ENCODE data around the gene CHCHD6. TPM values are rescaled to one million over a fixed set of nuclear protein-coding genes. Genes with fewer than 3 reads are reported as not detected.

Gene CHCHD6
- total RNA-seq, 3 donors from 2014 or later (not counting 1 experiment from before 2014, with no cell fraction given), result 5.3 to 9.9 (median 8.3) TPM

DNA sequence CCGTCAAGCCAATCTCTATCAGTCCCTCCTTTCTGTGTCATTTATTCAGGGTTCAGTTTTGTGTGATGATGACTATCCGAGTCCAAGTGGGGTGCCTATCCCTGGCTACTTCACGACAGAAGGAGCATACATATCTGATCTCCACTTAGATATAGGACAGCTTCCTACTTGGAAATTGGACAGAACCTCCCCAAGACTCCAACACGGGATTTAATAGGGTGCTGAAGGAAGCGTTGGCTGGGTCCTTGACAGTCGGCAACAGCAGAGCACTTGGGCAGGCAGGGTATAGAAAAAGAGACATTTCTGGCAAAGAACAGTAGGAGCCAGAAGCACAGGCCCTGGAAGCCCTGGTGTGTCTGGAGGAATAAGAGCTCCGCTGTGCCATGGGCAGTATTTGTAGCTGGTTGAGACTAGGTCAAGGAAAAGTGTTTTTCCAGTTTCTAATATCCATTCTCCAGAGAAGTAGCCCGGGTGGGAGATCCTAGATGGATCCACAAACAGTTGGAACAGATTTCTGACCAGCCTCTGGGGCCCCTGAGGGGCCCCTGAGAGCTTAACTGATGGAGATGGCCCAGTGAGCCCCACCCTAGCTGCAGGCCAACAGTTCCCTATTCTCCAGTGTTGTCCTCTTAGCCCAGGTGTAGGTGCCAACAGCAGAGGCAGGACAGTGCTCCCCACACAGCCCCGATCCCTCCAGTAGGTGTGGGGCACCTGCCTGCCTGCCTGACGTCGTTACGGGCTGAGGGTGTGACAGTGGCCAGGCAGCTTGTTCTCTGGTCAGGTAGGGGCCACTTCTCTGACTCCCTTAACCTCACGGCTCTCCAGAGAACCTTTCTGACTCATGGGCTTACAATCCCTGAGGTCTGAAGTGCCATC is 130.8 kb downstream of the CHCHD6 start:
- Histone ChIP-seq H3K4me3 (ENCODE audit: low read length) (no peak overlapping the region), H3K9me3 (ENCODE audit: control insufficient read depth, insufficient read depth, low read length) (no peaks in the 10 kb centered on the region), H3K27ac (ENCODE audit: low read length) (no peak overlapping the region), H3K27me3 (ENCODE audit: control insufficient read depth, insufficient read depth, low read length) (no peaks in the 10 kb centered on the region), H3K36me3 (ENCODE audit: control insufficient read depth, insufficient read depth, low read length) (no peaks in the 10 kb centered on the region), H3K4me1 (ENCODE audit: control insufficient read depth, insufficient read depth, low read length) (no peaks in the 10 kb centered on the region)
- intact Hi-C loops (cut with micrococcal nuclease), result no loop called here
- H3K4me1 Mint-ChIP-seq, result no peaks in the 10 kb centered on the region
- H3K27ac Mint-ChIP-seq, result no peak overlapping the region
- no peaks in the 10 kb centered on the region for H3K36me3 Mint-ChIP-seq
- TF ChIP-seq, protein P1, sequence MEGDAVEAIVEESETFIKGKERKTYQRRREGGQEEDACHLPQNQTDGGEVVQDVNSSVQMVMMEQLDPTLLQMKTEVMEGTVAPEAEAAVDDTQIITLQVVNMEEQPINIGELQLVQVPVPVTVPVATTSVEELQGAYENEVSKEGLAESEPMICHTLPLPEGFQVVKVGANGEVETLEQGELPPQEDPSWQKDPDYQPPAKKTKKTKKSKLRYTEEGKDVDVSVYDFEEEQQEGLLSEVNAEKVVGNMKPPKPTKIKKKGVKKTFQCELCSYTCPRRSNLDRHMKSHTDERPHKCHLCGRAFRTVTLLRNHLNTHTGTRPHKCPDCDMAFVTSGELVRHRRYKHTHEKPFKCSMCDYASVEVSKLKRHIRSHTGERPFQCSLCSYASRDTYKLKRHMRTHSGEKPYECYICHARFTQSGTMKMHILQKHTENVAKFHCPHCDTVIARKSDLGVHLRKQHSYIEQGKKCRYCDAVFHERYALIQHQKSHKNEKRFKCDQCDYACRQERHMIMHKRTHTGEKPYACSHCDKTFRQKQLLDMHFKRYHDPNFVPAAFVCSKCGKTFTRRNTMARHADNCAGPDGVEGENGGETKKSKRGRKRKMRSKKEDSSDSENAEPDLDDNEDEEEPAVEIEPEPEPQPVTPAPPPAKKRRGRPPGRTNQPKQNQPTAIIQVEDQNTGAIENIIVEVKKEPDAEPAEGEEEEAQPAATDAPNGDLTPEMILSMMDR (IDR thresholded peaks at IDR 0.05), result no peak
- no peak overlapping the region for H3K4me3 Mint-ChIP-seq
- WGBS (ENCODE audit: insufficient coverage), result 93% methylated on average over 11 of the region's 13 CpGs
- no peak for ATAC-seq
- H3K27me3 Mint-ChIP-seq (ENCODE audit: low read depth in 2 of 2), result no peaks in the 10 kb centered on the region
- no peak for DNase-seq
- H3K9me3 Mint-ChIP-seq, result no peaks in the 10 kb centered on the region

DNA sequence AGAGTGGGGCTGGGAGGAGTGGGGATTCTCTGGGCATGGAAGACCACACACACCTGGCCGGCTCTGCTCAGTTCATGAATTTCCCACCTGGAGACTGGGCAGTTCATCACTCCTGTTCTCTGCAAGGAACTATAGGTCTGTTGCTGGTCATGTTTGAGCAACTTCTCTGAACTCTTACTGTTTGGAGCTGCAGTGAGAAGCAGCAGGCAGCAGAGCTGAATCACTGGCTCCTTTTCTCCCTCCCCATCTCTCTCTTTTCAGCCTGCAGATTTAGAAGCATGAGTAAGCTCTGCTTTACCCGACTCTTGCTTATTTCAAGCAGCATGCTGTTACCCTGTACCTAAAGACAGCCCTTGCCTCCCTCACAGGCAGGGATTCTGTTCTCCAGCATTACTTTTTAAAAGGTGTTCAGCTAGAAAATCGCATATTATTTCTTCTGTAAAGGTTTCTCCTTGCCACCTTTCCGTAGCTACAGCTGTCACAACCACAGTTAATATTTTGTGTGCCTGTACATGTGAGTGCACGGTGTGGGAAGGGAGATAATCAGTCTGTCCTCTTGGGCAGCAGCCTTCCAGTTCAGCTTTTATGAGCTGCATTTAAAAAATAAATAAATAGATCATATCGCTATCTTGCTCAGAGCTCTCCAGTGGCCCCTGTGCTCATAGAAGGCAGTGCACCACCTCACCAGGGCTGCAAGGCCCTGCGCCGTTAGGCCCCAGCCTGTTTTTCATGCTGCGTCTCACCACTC is 131.6 kb downstream of the CHCHD6 start:
- Mint-ChIP-seq H3K36me3 (no peaks in the 10 kb centered on the region), H3K27me3 (ENCODE audit: low read depth in 2 of 2) (no peaks in the 10 kb centered on the region), H3K4me3 (no peak overlapping the region), H3K9me3 (no peaks in the 10 kb centered on the region), H3K4me1 (no peaks in the 10 kb centered on the region), H3K27ac (no peak overlapping the region)
- TF ChIP-seq, protein P1 (IDR thresholded peaks at IDR 0.05), result no peak
- no peaks in the 10 kb centered on the region for H3K27me3 ChIP-seq (ENCODE audit: control insufficient read depth, insufficient read depth, low read length)
- intact Hi-C loops (cut with micrococcal nuclease), result no loop called here
- no peaks in the 10 kb centered on the region for H3K4me1 ChIP-seq (ENCODE audit: control insufficient read depth, insufficient read depth, low read length)
- H3K36me3 ChIP-seq (ENCODE audit: control insufficient read depth, insufficient read depth, low read length), result no peaks in the 10 kb centered on the region
- no peaks in the 10 kb centered on the region for H3K9me3 ChIP-seq (ENCODE audit: control insufficient read depth, insufficient read depth, low read length)
- ATAC-seq (no peak), DNase-seq (no peak)
- H3K27ac ChIP-seq (ENCODE audit: low read length), result no peak overlapping the region
- WGBS (ENCODE audit: insufficient coverage), result 96% methylated on average over 7 of the region's 9 CpGs
- no peak overlapping the region for H3K4me3 ChIP-seq (ENCODE audit: low read length)

DNA sequence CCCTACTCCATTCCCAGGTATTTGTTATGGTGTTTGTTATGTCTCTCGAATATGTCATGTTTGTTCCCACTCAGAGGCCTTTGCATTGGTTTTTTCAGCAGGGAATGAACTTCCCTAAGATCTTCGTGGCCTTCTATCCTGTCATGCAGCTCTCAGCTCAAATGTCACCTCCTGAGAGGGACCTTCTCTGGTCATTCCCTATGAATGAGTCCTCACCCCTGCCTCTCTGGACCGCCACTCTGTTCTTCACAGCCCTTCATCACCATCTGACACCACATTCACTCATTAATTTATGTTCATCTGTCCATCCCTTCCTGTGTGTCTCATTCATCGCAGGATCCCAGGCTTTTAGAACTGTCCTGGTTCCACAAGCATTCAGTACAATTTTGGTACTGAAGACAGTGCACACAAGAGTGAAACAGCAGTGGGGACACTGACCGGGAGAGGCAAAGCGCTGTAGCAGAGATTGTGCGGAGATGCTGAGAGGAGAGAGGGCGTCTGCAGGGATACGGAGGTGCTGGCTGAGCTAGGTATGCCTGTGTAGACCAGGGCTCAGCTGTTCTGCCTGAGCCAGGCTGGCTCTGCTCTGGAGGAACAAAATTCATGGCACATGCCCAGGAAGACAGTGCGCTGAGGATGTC is 132.3 kb downstream of the CHCHD6 start:
- Mint-ChIP-seq H3K27ac (no peak overlapping the region), H3K4me1 (no peaks in the 10 kb centered on the region), H3K36me3 (no peaks in the 10 kb centered on the region), H3K9me3 (no peaks in the 10 kb centered on the region), H3K27me3 (ENCODE audit: low read depth in 2 of 2) (no peaks in the 10 kb centered on the region), H3K4me3 (no peak overlapping the region)
- ATAC-seq (no peak), DNase-seq (no peak)
- Histone ChIP-seq H3K4me3 (ENCODE audit: low read length) (no peak overlapping the region), H3K36me3 (ENCODE audit: control insufficient read depth, insufficient read depth, low read length) (no peaks in the 10 kb centered on the region), H3K4me1 (ENCODE audit: control insufficient read depth, insufficient read depth, low read length) (no peaks in the 10 kb centered on the region), H3K9me3 (ENCODE audit: control insufficient read depth, insufficient read depth, low read length) (no peaks in the 10 kb centered on the region), H3K27ac (ENCODE audit: low read length) (no peak overlapping the region), H3K27me3 (ENCODE audit: control insufficient read depth, insufficient read depth, low read length) (no peaks in the 10 kb centered on the region)
- TF ChIP-seq, protein P1 (IDR thresholded peaks at IDR 0.05), result no peak
- whole genome bisulfite sequencing (ENCODE audit: insufficient coverage), result 93% methylated on average over 10 of the region's 10 CpGs
- intact Hi-C loops (cut with micrococcal nuclease), result no loop called here
